HG03064 (cell line): Measurements from ENCODE around the gene PPAN.
A peak's percentile ranks its signal among the peaks of the same experiment; 100 is the strongest.

Experiments
- ATAC-seq: cut with Tn5 transposase; IDR thresholded peaks from one replicate; pipeline ENCODE4 v1.9.1; 2021; ENCODE audit warnings: low read depth; ENCODE audit not compliant: unreplicated experiment

Gene PPAN

GRCh38 chr19:10092648-10093294, 13.4 kb upstream of the PPAN start:
- ATAC-seq, result no peak

GRCh38 chr19:10093295-10094186, 12.6 kb upstream of the PPAN start:
- no peak for ATAC-seq

GRCh38 chr19:10095622-10095947, 10.6 kb upstream of the PPAN start:
- no peak for ATAC-seq

- peak; percentile 50 for ATAC-seq
Observed at GRCh38 chr19:10095948-10096614, 10.1 kb upstream of the PPAN start.

- no peak for ATAC-seq
Observed at GRCh38 chr19:10096615-10096963, 9.6 kb upstream of the PPAN start.

GRCh38 chr19:10100163-10100785, 5.9 kb upstream of the PPAN start:
- no peak for ATAC-seq

- ATAC-seq, result no peak
Observed at GRCh38 chr19:10102787-10103236, 3.4 kb upstream of the PPAN start.

GRCh38 chr19:10104130-10104513, 2.0 kb upstream of the PPAN start:
- ATAC-seq, result no peak

GRCh38 chr19:10104665-10105508, 1.3 kb upstream of the PPAN start:
- ATAC-seq, result no peak

- ATAC-seq, result peak; percentile 9
Observed at GRCh38 chr19:10105509-10106099, 558 bp upstream of the PPAN start.

GRCh38 chr19:10107254-10107653, 1.1 kb downstream of the PPAN start:
- no peak for ATAC-seq

- no peak for ATAC-seq
Observed at GRCh38 chr19:10107817-10108367, 1.7 kb downstream of the PPAN start.

- ATAC-seq, result no peak
Observed at GRCh38 chr19:10109528-10109927, 3.4 kb downstream of the PPAN start.

- no peak for ATAC-seq
Observed at GRCh38 chr19:10110076-10110971, 4.2 kb downstream of the PPAN start.

- no peak for ATAC-seq
Observed at GRCh38 chr19:10110972-10111317, 4.8 kb downstream of the PPAN start.

- ATAC-seq, result no peak
Observed at GRCh38 chr19:10111405-10111811, 5.2 kb downstream of the PPAN start, which contains the start of gene P2RY11. Gene P2RY11 (plus strand): TSS chr19:10111693. CDS start chr19:10111722, 29 bp downstream.

GRCh38 chr19:10112037-10112761, 6.0 kb downstream of the PPAN start:
- ATAC-seq, result no peak
